GM21723 (cell line): ENCODE data around the gene AGAP1.

ENCODE experiments used
- ATAC-seq: cut with Tn5 transposase; IDR thresholded peaks from one replicate; pipeline ENCODE4 v1.9.1; 2021; ENCODE audit warnings: mild to moderate bottlenecking, moderate library complexity; ENCODE audit not compliant: unreplicated experiment

The AGAP1 gene

GRCh38 chr2:235626658-235627057 is 132.8 kb downstream of the AGAP1 start:
- ATAC-seq = no peak

- no peak for ATAC-seq
Measured at GRCh38 chr2:235627682-235628081, 133.8 kb downstream of the AGAP1 start.

GRCh38 chr2:235630718-235631296 is 137.0 kb downstream of the AGAP1 start:
- no peak for ATAC-seq

- no peak for ATAC-seq
Measured at GRCh38 chr2:235634435-235635158, 140.8 kb downstream of the AGAP1 start.

GRCh38 chr2:235636546-235636945 is 142.7 kb downstream of the AGAP1 start:
- no peak for ATAC-seq

- ATAC-seq = no peak
Measured at GRCh38 chr2:235637896-235638295, 144.1 kb downstream of the AGAP1 start.

- ATAC-seq = no peak
Measured at GRCh38 chr2:235638541-235639427, 144.9 kb downstream of the AGAP1 start.

GRCh38 chr2:235639428-235639773 is 145.6 kb downstream of the AGAP1 start:
- no peak for ATAC-seq

- ATAC-seq = no peak
Measured at GRCh38 chr2:235639885-235640284, 146.0 kb downstream of the AGAP1 start.

- no peak for ATAC-seq
Measured at GRCh38 chr2:235640377-235640776, 146.5 kb downstream of the AGAP1 start.

GRCh38 chr2:235640926-235641723 is 147.3 kb downstream of the AGAP1 start:
- ATAC-seq = no peak

GRCh38 chr2:235641956-235642355 is 148.1 kb downstream of the AGAP1 start:
- no peak for ATAC-seq

- ATAC-seq = no peak
Measured at GRCh38 chr2:235642446-235643098, 148.7 kb downstream of the AGAP1 start.

- ATAC-seq = no peak
Measured at GRCh38 chr2:235643680-235644511, 150.1 kb downstream of the AGAP1 start.

- ATAC-seq = no peak
Measured at GRCh38 chr2:235647264-235647663, 153.4 kb downstream of the AGAP1 start.

GRCh38 chr2:235647877-235648276 is 154.0 kb downstream of the AGAP1 start:
- no peak for ATAC-seq

- no peak for ATAC-seq
Measured at GRCh38 chr2:235649418-235649817, 155.6 kb downstream of the AGAP1 start.

GRCh38 chr2:235651643-235652042 is 157.8 kb downstream of the AGAP1 start:
- ATAC-seq = no peak

GRCh38 chr2:235654103-235654813 is 160.4 kb downstream of the AGAP1 start:
- no peak for ATAC-seq
